GM12878 (cell line): ENCODE measurements around the gene STK10. TPM values are rescaled to one million over a fixed set of nuclear protein-coding genes. Genes with fewer than 3 reads are reported as not detected.
A peak's percentile ranks its signal among the peaks of the same experiment; 100 is the strongest.

ENCODE experiments used
- ATAC-seq: fragments of 200-7000 bp; cut with Tn5 transposase; 3 replicates; pipeline ENCODE4 v1.9.1; 2020; ENCODE audit warnings: mild to moderate bottlenecking, moderate library complexity
- BruUV-seq: library from RNA; stranded (reverse); fragments of 400-500 nt; replicated peaks from 2 replicates; lab custom pipeline; 2021; lab: Mats Ljungman, UMichigan
- CTCF ChIA-PET: fragments of 300-600 bp; sonication (Branson Sonifier 250); formaldehyde crosslinking; extraction: SDS; loops from one replicate; lab custom pipeline; 2021; ENCODE audit warnings: inconsistent platforms; lab: Yijun Ruan, JAX
- POLR2A ChIA-PET: fragments of 350-600 bp; formaldehyde crosslinking; extraction: SDS; loops from one replicate; lab custom pipeline; 2021; ENCODE audit warnings: inconsistent platforms; lab: Charles Lee
- RAD21 ChIA-PET: fragments of 300-600 bp; sonication (Branson Sonifier 250); formaldehyde crosslinking; loops from one replicate; lab custom pipeline; 2023; ENCODE audit warnings: antibody characterized with exemption; ENCODE audit not compliant: unreplicated experiment; lab: Charles Lee
- SMC1A ChIA-PET: fragments of 300-600 bp; sonication (Branson Sonifier 250); formaldehyde crosslinking; loops from one replicate; lab custom pipeline; 2023; ENCODE audit not compliant: unreplicated experiment, uncharacterized antibody; lab: Charles Lee
- DNase-seq: peaks from one replicate; pipeline ENCODE4 v3.0.0-alpha.2; 2011; ENCODE audit warnings: low read depth, low spot score
- FAIRE-seq: peaks from 3 replicates; lab custom pipeline; 2011; peaks lifted over from hg19 to GRCh38; lab: Jason Lieb, UNC
- H2AFZ ChIP-seq: 2 replicates; pipeline ENCODE4 v1.6.0; 2011; ENCODE audit warnings: low read depth, low read length, control low read depth; ENCODE audit not compliant: control insufficient read depth
- H3K27ac ChIP-seq: 2 replicates; pipeline ENCODE4 v1.5.1; 2011; ENCODE audit warnings: control low read depth; ENCODE audit not compliant: control insufficient read depth, insufficient read depth
- H3K27me3 ChIP-seq, 2 experiments: replicated peaks in 1 of 2; 2 replicates each; pipeline versions ENCODE4 v1.6.0 to v1.6.1; 2011; ENCODE audit warnings: low read length in 1 of 2; ENCODE audit not compliant: control insufficient read depth in 2 of 2, insufficient read depth in 2 of 2
- H3K36me3 ChIP-seq, 2 experiments: 2 replicates each; pipeline ENCODE4 v1.5.1; 2011; ENCODE audit warnings: low read length in 1 of 2; ENCODE audit not compliant: control insufficient read depth in 2 of 2, insufficient read depth in 2 of 2
- H3K4me1 ChIP-seq: 2 replicates; pipeline ENCODE4 v1.6.1; 2011; ENCODE audit warnings: mild to moderate bottlenecking, low read length, moderate library complexity, mixed read lengths; ENCODE audit not compliant: control insufficient read depth, insufficient read depth
- H3K4me2 ChIP-seq: 2 replicates; pipeline ENCODE4 v1.6.0; 2011; ENCODE audit warnings: control low read depth; ENCODE audit not compliant: control insufficient read depth, insufficient read depth
- H3K4me3 ChIP-seq: fragments of 200-600 bp; sonication (generic); 2 replicates; pipeline ENCODE4 v1.5.1; 2016
- H3K79me2 ChIP-seq: 2 replicates; pipeline ENCODE4 v1.6.0; 2011; ENCODE audit warnings: low read length; ENCODE audit not compliant: control insufficient read depth, insufficient read depth
- H3K9ac ChIP-seq: 2 replicates; pipeline ENCODE4 v1.8.0; 2011; ENCODE audit warnings: low read length, control low read depth, mixed read lengths; ENCODE audit not compliant: control insufficient read depth, insufficient read depth
- H3K9me3 ChIP-seq: replicated peaks from 3 replicates; pipeline ENCODE4 v1.5.1; 2011; ENCODE audit warnings: mild to moderate bottlenecking, low read length; ENCODE audit not compliant: control insufficient read depth, insufficient read depth
- H4K20me1 ChIP-seq: 2 replicates; pipeline ENCODE4 v1.6.0; 2011; ENCODE audit not compliant: control insufficient read depth, insufficient read depth
- ATF7 ChIP-seq: fragments of 450-650 bp; IDR thresholded peaks from 2 replicates; pipeline ENCODE4 v1.6.1; 2016; ENCODE audit warnings: low read depth, mild to moderate bottlenecking
- BRCA1 ChIP-seq: IDR thresholded peaks from 2 replicates; pipeline ENCODE4 v1.6.1; 2011; ENCODE audit warnings: low read depth, low read length, improper control_type of control experiment
- CBFB ChIP-seq: IDR thresholded peaks from 2 replicates; pipeline ENCODE4 v1.6.1; 2016; ENCODE audit warnings: antibody characterized with exemption, low read depth
- CEBPB ChIP-seq, 2 experiments: fragments of 150-350 bp in 1 of 2; IDR thresholded peaks; 2 replicates each; pipeline ENCODE4 v1.6.1; 2012 to 2014; ENCODE audit warnings: low read depth in 2 of 2, low read length in 2 of 2, borderline replicate concordance in 1 of 2, inconsistent platforms in 1 of 2
- HDAC6 ChIP-seq: fragments of 200-600 bp; sonication (generic); IDR thresholded peaks from one replicate; pipeline ENCODE4 v1.8.0; 2017; ENCODE audit warnings: antibody characterized with exemption; ENCODE audit not compliant: unreplicated experiment
- IRF5 ChIP-seq: fragments of 450-650 bp; IDR thresholded peaks from 2 replicates; pipeline ENCODE4 v1.6.1; 2017; ENCODE audit warnings: borderline replicate concordance
- KAT2A ChIP-seq: conservative IDR thresholded peaks from 2 replicates; pipeline ENCODE4 v1.6.1; 2011; ENCODE audit warnings: low read depth, low read length; ENCODE audit not compliant: control insufficient read depth
- LARP7 ChIP-seq: fragments of 450-650 bp; IDR thresholded peaks from 2 replicates; pipeline ENCODE4 v1.6.1; 2017; ENCODE audit warnings: mild to moderate bottlenecking
- PML ChIP-seq: IDR thresholded peaks from 2 replicates; pipeline ENCODE4 v1.6.1; 2012; ENCODE audit warnings: low read length, inconsistent platforms
- SREBF1 ChIP-seq: IDR thresholded peaks from 2 replicates; pipeline ENCODE4 v1.6.1; 2012; ENCODE audit warnings: mild to moderate bottlenecking, low read length
- ZNF622 ChIP-seq: fragments of 450-650 bp; IDR thresholded peaks from 2 replicates; pipeline ENCODE4 v1.6.1; 2017; ENCODE audit warnings: mild to moderate bottlenecking, inconsistent platforms
- WGBS: methylation state at CpG from one replicate; pipeline ENCODE4 v1.1.6; 2016; ENCODE audit warnings: low lambda C conversion rate; ENCODE audit not compliant: insufficient replicate concordance, insufficient coverage; ENCODE audit errors: missing lambda C conversion rate; 5-methylcytosine and 5-hydroxymethylcytosine counted together
- in situ Hi-C: fragments of 300-500 bp; cut with MboI; formaldehyde crosslinking; loops from 9 replicates; pipeline ENCODE4 v1.14.3; 2018; ENCODE audit warnings: mixed read lengths
- intact Hi-C: fragments of 100-400 bp; cut with micrococcal nuclease; formaldehyde crosslinking; loops from one replicate; pipeline ENCODE4 v1.14.2; 2022; ENCODE audit not compliant: unreplicated experiment
- polyA plus RNA-seq, 11 experiments: library from polyadenylated mRNA; depleted of rRNA in 4 of 11; unstranded in 6 of 11; stranded (reverse) in 5 of 11; fragments of >200 nt; fragmentation: Nextera tagmentation in 4 of 11; fragmentation: Illumina TruSeq in 1 of 11; extraction: Ambion mirVana in 4 of 11; extraction: Trizol in 1 of 11; gene quantifications; 1 replicate in 1 of 11; 2 replicates in 10 of 11; pipeline versions ENCODE4 v1.2.1 to v1.2.3, GENCODE V29; 2011 to 2016; ENCODE audit warnings: inconsistent platforms in 2 of 11, missing spikeins in 2 of 11, low read depth in 1 of 11
- total RNA-seq, 4 experiments: library from RNA; depleted of rRNA in 3 of 4; stranded (reverse); fragments of >200 nt in 3 of 4; fragmentation: Illumina TruSeq in 1 of 4; extraction: Trizol in 1 of 4; gene quantifications; 2 replicates each; pipeline versions ENCODE4 v1.2.1 to v1.2.3, GENCODE V29; 2013 to 2021

STK10 gene
- total and polyA plus RNA-seq, 10 of the 15 experiments (the other 5 are each of a cell fraction or from before 2014, with no cell fraction given) = 14.2 to 96.4 (median 50.6) TPM

GRCh38 chr5:172008111-172008455, 179.9 kb downstream of the STK10 start:
- Histone ChIP-seq H3K9me3 (no peaks in the 10 kb centered on the region), H3K27me3 (no peaks in the 10 kb centered on the region), H3K4me1 (peaks cover 16% of the 10 kb centered on the region), H3K27ac (no peak overlapping the region), H3K4me3 (no peak overlapping the region; the same call in 1 of the 2 replicates), H3K4me2 (peak overlapping the region; percentile 82), H3K36me3 (no peaks in the 10 kb centered on the region), H4K20me1 (no peaks in the 10 kb centered on the region), H3K79me2 (peaks cover 42% of the 10 kb centered on the region), H3K9ac (no peak overlapping the region), H2AFZ (no peak overlapping the region)
- FAIRE-seq = no peak
- POLR2A ChIA-PET = interaction anchor here (1.0 to 3.1 kb wide), 6 partner anchors 9 to 96 kb away, joined by 3 to 30 read pairs (median 3); no protein-coding TSS in a partner anchor
- in situ Hi-C loops (loop anchor here (5.0 kb wide), 1 partner anchor 179 kb away; the partner anchor contains the start of gene STK10), intact Hi-C loops (loop anchor here (10.0 kb wide), 1 partner anchor 593 kb away; the partner anchor contains the start of gene FGF18)
- 48% methylated on average over 3 of the region's 3 CpGs for WGBS
- SMC1A ChIA-PET = interaction anchor here (0.8 to 8.8 kb wide), 11 partner anchors 10 to 589 kb away, joined by 3 to 167 read pairs (median 4); partner anchors contain the start of gene FGF18
- RAD21 ChIA-PET = interaction anchor here (1.0 to 6.4 kb wide), 7 partner anchors 28 to 179 kb away, joined by 3 to 97 read pairs (median 21); partner anchors contain the start of gene STK10
- CTCF ChIA-PET = interaction anchor here (1.0 to 9.6 kb wide), 8 partner anchors 18 to 99 kb away, joined by 3 to 179 read pairs (median 6); no protein-coding TSS in a partner anchor
- ATAC-seq = no peak
- BruUV-seq = no TSS peak
- no peak for TF ChIP-seq HDAC6
- TF ChIP-seq PML = no peak
- no peak for TF ChIP-seq KAT2A
- no peak for TF ChIP-seq ZNF622
- no peak for TF ChIP-seq CBFB
- no peak for TF ChIP-seq BRCA1
- no peak for TF ChIP-seq IRF5
- TF ChIP-seq SREBF1 = no peak
- TF ChIP-seq CEBPB (IDR thresholded peaks at IDR 0.05; ENCODE audit: borderline replicate concordance in 1 of 2, low read depth in 2 of 2, low read length in 2 of 2) = no peak
- TF ChIP-seq LARP7 = no peak
- no peak for TF ChIP-seq ATF7
- DNase-seq = no peak
